GM12878 (cell line): ENCODE data around the gene AGRP. TPM values are rescaled to one million over a fixed set of nuclear protein-coding genes. Genes with fewer than 3 reads are reported as not detected.

Experiments used
- ATAC-seq: fragments of 200-7000 bp; cut with Tn5 transposase; 3 replicates; pipeline ENCODE4 v1.9.1; 2020; ENCODE audit warnings: mild to moderate bottlenecking, moderate library complexity
- BruUV-seq: library from RNA; stranded (reverse); fragments of 400-500 nt; replicated peaks from 2 replicates; lab custom pipeline; 2021; lab: Mats Ljungman, UMichigan
- CTCF ChIA-PET: fragments of 300-600 bp; sonication (Branson Sonifier 250); formaldehyde crosslinking; extraction: SDS; loops from one replicate; lab custom pipeline; 2021; ENCODE audit warnings: inconsistent platforms; lab: Yijun Ruan, JAX
- POLR2A ChIA-PET: fragments of 350-600 bp; formaldehyde crosslinking; extraction: SDS; loops from one replicate; lab custom pipeline; 2021; ENCODE audit warnings: inconsistent platforms; lab: Charles Lee
- RAD21 ChIA-PET: fragments of 300-600 bp; sonication (Branson Sonifier 250); formaldehyde crosslinking; loops from one replicate; lab custom pipeline; 2023; ENCODE audit warnings: antibody characterized with exemption; ENCODE audit not compliant: unreplicated experiment; lab: Charles Lee
- SMC1A ChIA-PET: fragments of 300-600 bp; sonication (Branson Sonifier 250); formaldehyde crosslinking; loops from one replicate; lab custom pipeline; 2023; ENCODE audit not compliant: unreplicated experiment, uncharacterized antibody; lab: Charles Lee
- DNase-seq: peaks from one replicate; pipeline ENCODE4 v3.0.0-alpha.2; 2011; ENCODE audit warnings: low read depth, low spot score
- FAIRE-seq: peaks from 3 replicates; lab custom pipeline; 2011; peaks lifted over from hg19 to GRCh38; lab: Jason Lieb, UNC
- H2AFZ ChIP-seq: 2 replicates; pipeline ENCODE4 v1.6.0; 2011; ENCODE audit warnings: low read depth, low read length, control low read depth; ENCODE audit not compliant: control insufficient read depth
- H3K27ac ChIP-seq: 2 replicates; pipeline ENCODE4 v1.5.1; 2011; ENCODE audit warnings: control low read depth; ENCODE audit not compliant: control insufficient read depth, insufficient read depth
- H3K27me3 ChIP-seq, 2 experiments: replicated peaks in 1 of 2; 2 replicates each; pipeline versions ENCODE4 v1.6.0 to v1.6.1; 2011; ENCODE audit warnings: low read length in 1 of 2; ENCODE audit not compliant: control insufficient read depth in 2 of 2, insufficient read depth in 2 of 2
- H3K36me3 ChIP-seq, 2 experiments: 2 replicates each; pipeline ENCODE4 v1.5.1; 2011; ENCODE audit warnings: low read length in 1 of 2; ENCODE audit not compliant: control insufficient read depth in 2 of 2, insufficient read depth in 2 of 2
- H3K4me1 ChIP-seq: 2 replicates; pipeline ENCODE4 v1.6.1; 2011; ENCODE audit warnings: mild to moderate bottlenecking, low read length, moderate library complexity, mixed read lengths; ENCODE audit not compliant: control insufficient read depth, insufficient read depth
- H3K4me2 ChIP-seq: 2 replicates; pipeline ENCODE4 v1.6.0; 2011; ENCODE audit warnings: control low read depth; ENCODE audit not compliant: control insufficient read depth, insufficient read depth
- H3K4me3 ChIP-seq: fragments of 200-600 bp; sonication (generic); 2 replicates; pipeline ENCODE4 v1.5.1; 2016
- H3K79me2 ChIP-seq: 2 replicates; pipeline ENCODE4 v1.6.0; 2011; ENCODE audit warnings: low read length; ENCODE audit not compliant: control insufficient read depth, insufficient read depth
- H3K9ac ChIP-seq: 2 replicates; pipeline ENCODE4 v1.8.0; 2011; ENCODE audit warnings: low read length, control low read depth, mixed read lengths; ENCODE audit not compliant: control insufficient read depth, insufficient read depth
- H3K9me3 ChIP-seq: replicated peaks from 3 replicates; pipeline ENCODE4 v1.5.1; 2011; ENCODE audit warnings: mild to moderate bottlenecking, low read length; ENCODE audit not compliant: control insufficient read depth, insufficient read depth
- H4K20me1 ChIP-seq: 2 replicates; pipeline ENCODE4 v1.6.0; 2011; ENCODE audit not compliant: control insufficient read depth, insufficient read depth
- ATF7 ChIP-seq: fragments of 450-650 bp; IDR thresholded peaks from 2 replicates; pipeline ENCODE4 v1.6.1; 2016; ENCODE audit warnings: low read depth, mild to moderate bottlenecking
- BHLHE40 ChIP-seq, 2 experiments: fragments of 450-650 bp in 1 of 2; IDR thresholded peaks; 2 replicates each; pipeline ENCODE4 v1.6.1; 2011 to 2017; ENCODE audit warnings: low read depth in 2 of 2, borderline replicate concordance in 1 of 2, improper control_type of control experiment in 1 of 2, low read length in 1 of 2, mild to moderate bottlenecking in 1 of 2
- BRCA1 ChIP-seq: IDR thresholded peaks from 2 replicates; pipeline ENCODE4 v1.6.1; 2011; ENCODE audit warnings: low read depth, low read length, improper control_type of control experiment
- CBX5 ChIP-seq: sonication (generic); IDR thresholded peaks from 2 replicates; pipeline ENCODE4 v1.6.1; 2016; ENCODE audit warnings: low read depth, moderate library complexity, mild to moderate bottlenecking, inconsistent platforms
- CREM ChIP-seq: IDR thresholded peaks from 2 replicates; pipeline ENCODE4 v1.6.1; 2014; ENCODE audit warnings: antibody characterized with exemption, low read depth
- FOXM1 ChIP-seq: IDR thresholded peaks from 2 replicates; pipeline ENCODE4 v1.6.1; 2012; ENCODE audit warnings: low read depth, mild to moderate bottlenecking, inconsistent platforms, low read length, moderate library complexity
- GATAD2B ChIP-seq: fragments of 450-650 bp; conservative IDR thresholded peaks from 2 replicates; pipeline ENCODE4 v1.6.1; 2017; ENCODE audit warnings: low read depth, mild to moderate bottlenecking, moderate library complexity
- HDAC6 ChIP-seq: fragments of 200-600 bp; sonication (generic); IDR thresholded peaks from one replicate; pipeline ENCODE4 v1.8.0; 2017; ENCODE audit warnings: antibody characterized with exemption; ENCODE audit not compliant: unreplicated experiment
- HDGF ChIP-seq: fragments of 450-650 bp; IDR thresholded peaks from 2 replicates; pipeline ENCODE4 v1.6.1; 2016; ENCODE audit warnings: antibody characterized with exemption
- JUNB ChIP-seq: IDR thresholded peaks from 2 replicates; pipeline ENCODE4 v1.6.1; 2016; ENCODE audit warnings: antibody characterized with exemption, mild to moderate bottlenecking
- MEF2A ChIP-seq: IDR thresholded peaks from 2 replicates; pipeline ENCODE4 v1.6.1; 2011; ENCODE audit warnings: low read depth, mild to moderate bottlenecking, low read length, moderate library complexity; ENCODE audit not compliant: insufficient read depth
- MLLT1 ChIP-seq: fragments of 450-650 bp; IDR thresholded peaks from 2 replicates; pipeline ENCODE4 v1.6.1; 2016; ENCODE audit warnings: mild to moderate bottlenecking
- MTA2 ChIP-seq: fragments of 450-650 bp; IDR thresholded peaks from 2 replicates; pipeline ENCODE4 v1.6.1; 2016; ENCODE audit warnings: low read depth, mild to moderate bottlenecking, moderate library complexity
- NRF1 ChIP-seq: conservative IDR thresholded peaks from 2 replicates; pipeline ENCODE4 v1.6.1; 2011; ENCODE audit warnings: mild to moderate bottlenecking, low read depth, low read length, improper control_type of control experiment
- PAX8 ChIP-seq: fragments of 450-650 bp; IDR thresholded peaks from 2 replicates; pipeline ENCODE4 v1.6.1; 2017; ENCODE audit warnings: mild to moderate bottlenecking, moderate library complexity
- PML ChIP-seq: IDR thresholded peaks from 2 replicates; pipeline ENCODE4 v1.6.1; 2012; ENCODE audit warnings: low read length, inconsistent platforms
- RCOR1 ChIP-seq: conservative IDR thresholded peaks from 2 replicates; pipeline ENCODE4 v1.6.1; 2012; ENCODE audit warnings: low read depth, low read length, improper control_type of control experiment
- SKIL ChIP-seq: fragments of 450-650 bp; IDR thresholded peaks from 2 replicates; pipeline ENCODE4 v1.6.1; 2017; ENCODE audit warnings: mild to moderate bottlenecking, low read depth, inconsistent platforms; ENCODE audit not compliant: poor library complexity, severe bottlenecking
- SMAD1 ChIP-seq: fragments of 450-650 bp; IDR thresholded peaks from 2 replicates; pipeline ENCODE4 v1.6.1; 2018; ENCODE audit warnings: mild to moderate bottlenecking, low read depth; ENCODE audit not compliant: partially characterized antibody
- SMC3 ChIP-seq: IDR thresholded peaks from 2 replicates; pipeline ENCODE4 v1.6.1; 2011; ENCODE audit warnings: low read length, improper control_type of control experiment, borderline replicate concordance
- STAT3 ChIP-seq: IDR thresholded peaks from 2 replicates; pipeline ENCODE4 v1.6.1; 2011; ENCODE audit warnings: low read depth, low read length, improper control_type of control experiment
- WGBS: methylation state at CpG from one replicate; pipeline ENCODE4 v1.1.6; 2016; ENCODE audit warnings: low lambda C conversion rate; ENCODE audit not compliant: insufficient replicate concordance, insufficient coverage; ENCODE audit errors: missing lambda C conversion rate; 5-methylcytosine and 5-hydroxymethylcytosine counted together
- in situ Hi-C: fragments of 300-500 bp; cut with MboI; formaldehyde crosslinking; loops from 9 replicates; pipeline ENCODE4 v1.14.3; 2018; ENCODE audit warnings: mixed read lengths
- intact Hi-C: fragments of 100-400 bp; cut with micrococcal nuclease; formaldehyde crosslinking; loops from one replicate; pipeline ENCODE4 v1.14.2; 2022; ENCODE audit not compliant: unreplicated experiment
- polyA plus RNA-seq, 11 experiments: library from polyadenylated mRNA; depleted of rRNA in 4 of 11; unstranded in 6 of 11; stranded (reverse) in 5 of 11; fragments of >200 nt; fragmentation: Nextera tagmentation in 4 of 11; fragmentation: Illumina TruSeq in 1 of 11; extraction: Ambion mirVana in 4 of 11; extraction: Trizol in 1 of 11; gene quantifications; 1 replicate in 1 of 11; 2 replicates in 10 of 11; pipeline versions ENCODE4 v1.2.1 to v1.2.3, GENCODE V29; 2011 to 2016; ENCODE audit warnings: inconsistent platforms in 2 of 11, missing spikeins in 2 of 11, low read depth in 1 of 11
- total RNA-seq, 4 experiments: library from RNA; depleted of rRNA in 3 of 4; stranded (reverse); fragments of >200 nt in 3 of 4; fragmentation: Illumina TruSeq in 1 of 4; extraction: Trizol in 1 of 4; gene quantifications; 2 replicates each; pipeline versions ENCODE4 v1.2.1 to v1.2.3, GENCODE V29; 2013 to 2021

The AGRP gene
- total and polyA plus RNA-seq, 10 of the 15 experiments (the other 5 are each of a cell fraction or from before 2014, with no cell fraction given) = 0.16 to 0.75 (median 0.53) TPM; not detected in 6

- FAIRE-seq = peak; percentile 54
- RAD21 ChIA-PET = interaction anchor here (0.6 to 4.6 kb wide), 25 partner anchors 10 to 531 kb away, joined by 3 to 79 read pairs (median 4); partner anchors contain the start of genes ACD, C16orf86, CARMIL2 and ENKD1
- TF ChIP-seq HDAC6 = no peak
- TF ChIP-seq HDGF = peak; percentile 40; the same call in 1 of the 2 replicates
- TF ChIP-seq ATF7 = peak; percentile 6; the same call in 1 of the 2 replicates
- TF ChIP-seq STAT3 = no peak
- TF ChIP-seq CREM = no peak
- no peak for TF ChIP-seq BRCA1
- peak; percentile 87 for TF ChIP-seq SMAD1
- TF ChIP-seq JUNB = no peak
- peak; percentile 46 to 80; a peak in 3 of 4 replicates for TF ChIP-seq BHLHE40 (IDR thresholded peaks at IDR 0.05; ENCODE audit: borderline replicate concordance in 1 of 2, low read depth in 2 of 2, low read length in 1 of 2)
- no peak for TF ChIP-seq GATAD2B
- no peak for TF ChIP-seq NRF1
- TF ChIP-seq PAX8 = no peak
- 0 out of 2 replicates have a peak, but pooled peaks have one; percentile 31 for TF ChIP-seq MTA2
- no peak for TF ChIP-seq MLLT1
- no peak for TF ChIP-seq CBX5
- TF ChIP-seq FOXM1 = 0 out of 2 replicates have a peak, but pooled peaks have one; percentile 51
- no peak for TF ChIP-seq SMC3
- no peak for TF ChIP-seq PML
- TF ChIP-seq RCOR1 = no peak
- no peak for TF ChIP-seq MEF2A
- TF ChIP-seq SKIL = peak; percentile 39
Observed at GRCh38 chr16:67481561-67482232, 1.6 kb downstream of the AGRP start.

More at GRCh38 chr16:67481561-67482232, 1.6 kb downstream of the AGRP start:
- in situ Hi-C loops (loop anchor here (5.0 kb wide), 1 partner anchor 36 kb away; no protein-coding TSS in a partner anchor), intact Hi-C loops (loop anchor here (1.0 kb wide), 1 partner anchor 33 kb away; no protein-coding TSS in a partner anchor)
- H3K4me3 ChIP-seq = peak overlapping the region; percentile 84
- H3K27me3 ChIP-seq = no peaks in the 10 kb centered on the region
- ChIA-PET POLR2A (interaction anchor here (0.8 to 1.9 kb wide), 14 partner anchors 8 to 237 kb away, joined by 3 to 11 read pairs (median 4); partner anchors contain the start of genes ACD and CTCF), CTCF (interaction anchor here (0.9 to 8.2 kb wide), 27 partner anchors 10 to 380 kb away, joined by 3 to 252 read pairs (median 6); partner anchors contain the start of genes ACD, CARMIL2 and TMEM208), SMC1A (interaction anchor here (0.6 to 7.0 kb wide), 16 partner anchors 9 to 235 kb away, joined by 3 to 88 read pairs (median 4); no protein-coding TSS in a partner anchor)
- peak overlapping the region; percentile 89 for H3K9ac ChIP-seq
- peaks cover 14% of the 10 kb centered on the region for H3K4me1 ChIP-seq
- ATAC-seq (peak; percentile 43), DNase-seq (no peak)
- H3K36me3 ChIP-seq = no peaks in the 10 kb centered on the region
- H4K20me1 ChIP-seq = no peaks in the 10 kb centered on the region
- H3K9me3 ChIP-seq = no peaks in the 10 kb centered on the region
- H3K4me2 ChIP-seq = peak overlapping the region; percentile 95
- peaks cover 51% of the 10 kb centered on the region for H3K79me2 ChIP-seq
- peak overlapping the region; percentile 73 for H2AFZ ChIP-seq
- WGBS = under 1% methylated on average over 17 of the region's 17 CpGs
- peak overlapping the region; percentile 86 for H3K27ac ChIP-seq
- BruUV-seq = TSS peak; percentile 95
